HCT116 (cell line): ENCODE data around the gene RGS6. TPM values are rescaled to one million over a fixed set of nuclear protein-coding genes. Genes with fewer than 3 reads are reported as not detected.

Experiments
- ATAC-seq: fragments of 200-7000 bp; cut with Tn5 transposase; 2 replicates; pipeline ENCODE4 v1.9.1; 2020; ENCODE audit warnings: mild to moderate bottlenecking, moderate library complexity
- BruUV-seq: library from RNA; stranded (reverse); fragments of 400-500 nt; replicated peaks from 2 replicates; lab custom pipeline; 2021; lab: Mats Ljungman, UMichigan
- CTCF ChIA-PET: fragments of 300-600 bp; sonication (Branson Sonifier 250); formaldehyde crosslinking; loops from one replicate; lab custom pipeline; 2021; ENCODE audit warnings: antibody characterized with exemption; lab: Charles Lee
- POLR2A ChIA-PET: fragments of 300-600, 350-600 bp; sonication (Branson Sonifier 250); formaldehyde crosslinking; loops from one replicate; lab custom pipeline; 2021; ENCODE audit warnings: antibody characterized with exemption; lab: Charles Lee
- RAD21 ChIA-PET, 2 experiments: fragments of 300-600 bp; sonication (Branson Sonifier 250); formaldehyde crosslinking; loops; one replicate each; lab custom pipeline; 2023; ENCODE audit warnings: low total read pairs in 2 of 2; ENCODE audit not compliant: uncharacterized antibody in 2 of 2, unreplicated experiment in 2 of 2, low non-redundant PET in 1 of 2; lab: Charles Lee
- DNase-seq: peaks from one replicate; pipeline ENCODE4 v3.0.0-alpha.2; 2010; ENCODE audit warnings: low read depth, low spot score
- H2AFZ ChIP-seq: fragments of 200-600 bp; shearing (Covaris generic), sonication (generic); 2 replicates; pipeline ENCODE4 v1.6.1; 2017; ENCODE audit warnings: low read depth, mixed run types, mixed read lengths, antibody characterized with exemption, low read length; ENCODE audit not compliant: poor library complexity, severe bottlenecking
- H3K27ac ChIP-seq: 2 replicates; pipeline ENCODE4 v1.5.1; 2012; ENCODE audit warnings: low read depth, low read length
- H3K27me3 ChIP-seq: fragments of 200-600 bp; sonication (generic); 2 replicates; pipeline ENCODE4 v1.6.1; 2016; ENCODE audit warnings: mixed run types, low read length, mixed read lengths; ENCODE audit not compliant: insufficient read depth
- H3K36me3 ChIP-seq, 2 experiments: fragments of 200-500 bp in 1 of 2; fragments of 200-600 bp in 1 of 2; sonication (Bioruptor generic) in 1 of 2; sonication (generic) in 1 of 2; 2 replicates each; pipeline versions ENCODE4 v1.5.1 to v1.6.1; 2014 to 2016; ENCODE audit warnings: low read length in 2 of 2, inconsistent platforms in 1 of 2, mixed read lengths in 1 of 2, mixed run types in 1 of 2; ENCODE audit not compliant: insufficient read depth in 2 of 2, control insufficient read depth in 1 of 2
- H3K4me1 ChIP-seq, 2 experiments: fragments of 200-600 bp in 1 of 2; sonication (generic) in 1 of 2; 2 replicates each; pipeline versions ENCODE4 v1.5.1 to v1.6.1; 2012 to 2017; ENCODE audit warnings: low read length in 2 of 2, inconsistent platforms in 1 of 2, mild to moderate bottlenecking in 1 of 2, mixed read lengths in 1 of 2, mixed run types in 1 of 2, moderate library complexity in 1 of 2; ENCODE audit not compliant: insufficient read depth in 2 of 2, control insufficient read depth in 1 of 2
- H3K4me2 ChIP-seq: fragments of 200-600 bp; sonication (generic); 2 replicates; pipeline ENCODE4 v1.6.1; 2017; ENCODE audit warnings: mixed run types, low read length, mixed read lengths
- H3K4me3 ChIP-seq, 2 experiments: fragments of 200-600 bp in 1 of 2; sonication (generic) in 1 of 2; replicated peaks in 1 of 2; 2 replicates each; pipeline ENCODE4 v1.5.1; 2011 to 2016; ENCODE audit warnings: low read length in 2 of 2, control low read depth in 1 of 2, low read depth in 1 of 2, mild to moderate bottlenecking in 1 of 2, mixed read lengths in 1 of 2, mixed run types in 1 of 2
- H3K79me2 ChIP-seq: fragments of 200-600 bp; sonication (generic); 2 replicates; pipeline ENCODE4 v1.6.1; 2017; ENCODE audit warnings: mild to moderate bottlenecking, mixed run types, low read length, moderate library complexity, mixed read lengths; ENCODE audit not compliant: insufficient read depth
- H3K9ac ChIP-seq: fragments of 200-600 bp; sonication (generic); 2 replicates; pipeline ENCODE4 v1.6.1; 2016; ENCODE audit warnings: low read length, mixed read lengths
- H3K9me2 ChIP-seq: fragments of 200-600 bp; sonication (generic), shearing (Covaris generic); 2 replicates; pipeline ENCODE4 v1.6.1; 2017; ENCODE audit warnings: mixed run types, mild to moderate bottlenecking, moderate library complexity; ENCODE audit not compliant: insufficient read depth
- H3K9me3 ChIP-seq, 2 experiments: fragments of 200-500 bp in 1 of 2; fragments of 200-600 bp in 1 of 2; sonication (Bioruptor generic) in 1 of 2; sonication (generic) in 1 of 2; 2 replicates each; pipeline ENCODE4 v1.6.1; 2014 to 2017; ENCODE audit warnings: low read length in 2 of 2, mixed read lengths in 2 of 2, inconsistent platforms in 1 of 2, low read depth in 1 of 2, mild to moderate bottlenecking in 1 of 2, mixed run types in 1 of 2, moderate library complexity in 1 of 2; ENCODE audit not compliant: control insufficient read depth in 1 of 2, insufficient read depth in 1 of 2
- H4K20me1 ChIP-seq: fragments of 200-600 bp; sonication (generic), shearing (Covaris generic); 2 replicates; pipeline ENCODE4 v1.6.1; 2017; ENCODE audit warnings: mixed run types, mild to moderate bottlenecking, moderate library complexity; ENCODE audit not compliant: insufficient read depth
- EGR1 ChIP-seq: IDR thresholded peaks from 2 replicates; pipeline ENCODE4 v1.6.1; 2012; ENCODE audit warnings: low read depth
- POLR2AphosphoS5 ChIP-seq: IDR thresholded peaks from 2 replicates; pipeline ENCODE4 v1.6.1; 2011; ENCODE audit warnings: mild to moderate bottlenecking, low read depth, low read length, moderate library complexity
- RAD21 ChIP-seq: IDR thresholded peaks from 2 replicates; pipeline ENCODE4 v1.6.1; 2012; ENCODE audit warnings: low read depth, mild to moderate bottlenecking
- SIN3A ChIP-seq: IDR thresholded peaks from 2 replicates; pipeline ENCODE4 v1.6.1; 2012; ENCODE audit warnings: low read depth
- YY1 ChIP-seq: IDR thresholded peaks from 2 replicates; pipeline ENCODE4 v1.6.1; 2011; ENCODE audit warnings: low read length, low read depth, moderate library complexity, mild to moderate bottlenecking; ENCODE audit not compliant: insufficient replicate concordance; ENCODE audit errors: extremely low read depth
- ZNF274 ChIP-seq: fragments of 200-500 bp; sonication (Bioruptor generic); IDR thresholded peaks from 2 replicates; pipeline ENCODE4 v1.6.1; 2014; ENCODE audit warnings: mild to moderate bottlenecking, low read depth, low read length, inconsistent platforms
- intact Hi-C: fragments of 100-400 bp; cut with micrococcal nuclease; formaldehyde crosslinking; loops from 2 replicates; pipeline ENCODE4 v1.10.0; 2022
- total RNA-seq: library from RNA; stranded (reverse); gene quantifications from one replicate; pipeline ENCODE4 v1.2.1, GENCODE V29; 2021; ENCODE audit not compliant: unreplicated experiment
- TF ChIP-seq, protein P1 (sequence below), 3 experiments: fragments of 200-600 bp in 1 of 3; sonication (generic) in 1 of 3; IDR thresholded peaks in 2 of 3; conservative IDR thresholded peaks in 1 of 3; 2 replicates each; pipeline ENCODE4 v1.5.1; 2012 to 2017; ENCODE audit warnings: low read depth in 2 of 3, low read length in 2 of 3, antibody characterized with exemption in 1 of 3, borderline replicate concordance in 1 of 3, control low read depth in 1 of 3, mild to moderate bottlenecking in 1 of 3, mixed read lengths in 1 of 3, mixed run types in 1 of 3, moderate library complexity in 1 of 3; ENCODE audit not compliant: insufficient read depth in 1 of 3
- TF ChIP-seq, protein P2 (sequence below): IDR thresholded peaks from 2 replicates; pipeline ENCODE4 v1.6.1; 2012
- TF ChIP-seq, protein P3 (sequence below): IDR thresholded peaks from 2 replicates; pipeline ENCODE4 v1.6.1; 2011; ENCODE audit warnings: mild to moderate bottlenecking, low read length, moderate library complexity; ENCODE audit not compliant: insufficient replicate concordance; ENCODE audit errors: extremely low read depth
- TF ChIP-seq, protein P4 (sequence below): IDR thresholded peaks from 2 replicates; pipeline ENCODE4 v1.6.1; 2012; ENCODE audit warnings: low read depth

The RGS6 gene
- total RNA-seq, 1 experiment from 2014 or later: 4.7 TPM

DNA sequence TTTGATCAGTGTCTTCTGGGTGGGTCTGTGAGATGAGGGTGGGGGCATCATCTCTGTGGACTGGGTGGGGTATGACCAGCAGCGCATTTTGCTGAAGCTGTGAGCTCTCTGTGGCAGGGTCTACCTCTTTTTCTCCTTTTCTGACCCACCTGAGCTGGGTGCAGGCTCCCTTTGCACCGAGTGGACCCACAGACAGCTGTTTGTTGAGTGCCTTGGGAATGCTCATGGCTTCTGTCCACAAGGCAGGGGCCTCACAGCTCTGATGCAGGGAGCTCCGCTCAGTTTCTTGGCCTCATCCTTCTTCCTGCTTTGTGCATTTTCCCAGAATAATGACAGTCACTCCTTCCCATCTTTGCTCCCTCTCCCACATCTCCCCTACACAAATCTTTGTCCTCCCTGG, 581.1 kb downstream of the RGS6 start:
- Histone ChIP-seq H3K4me3 (no peak overlapping the region), H3K27me3 (no peaks in the 10 kb centered on the region; the same call in 1 of the 2 replicates), H3K9me3 (no peaks in the 10 kb centered on the region), H3K79me2 (no peaks in the 10 kb centered on the region), H3K27ac (no peak overlapping the region), H2AFZ (no peak overlapping the region), H3K4me1 (no peaks in the 10 kb centered on the region), H3K9ac (no peak overlapping the region), H3K36me3 (no peaks in the 10 kb centered on the region), H3K9me2 (no peaks in the 10 kb centered on the region), H4K20me1 (no peaks in the 10 kb centered on the region)
- POLR2A ChIA-PET: interaction anchor here (1.2 kb wide), 1 partner anchor 381 kb away, joined by 4 read pairs; the partner anchor contains the start of gene DPF3
- CTCF ChIA-PET: interaction anchor here (1.1 to 5.6 kb wide), 16 partner anchors 8 to 958 kb away, joined by 3 to 89 read pairs (median 6); partner anchors contain the start of genes DCAF4 and DPF3
- no TSS peak for BruUV-seq
- RAD21 ChIA-PET: interaction anchor here (0.6 to 1.5 kb wide), 7 partner anchors 381 to 442 kb away, joined by 3 to 6 read pairs (median 4); partner anchors contain the start of gene DPF3 (in 2 of the 2)
- intact Hi-C loops: loop anchor here (5.0 kb wide), 1 partner anchor 959 kb away; no protein-coding TSS in a partner anchor
- no peak for ATAC-seq
- TF ChIP-seq POLR2AphosphoS5: no peak
- TF ChIP-seq, protein P1, sequence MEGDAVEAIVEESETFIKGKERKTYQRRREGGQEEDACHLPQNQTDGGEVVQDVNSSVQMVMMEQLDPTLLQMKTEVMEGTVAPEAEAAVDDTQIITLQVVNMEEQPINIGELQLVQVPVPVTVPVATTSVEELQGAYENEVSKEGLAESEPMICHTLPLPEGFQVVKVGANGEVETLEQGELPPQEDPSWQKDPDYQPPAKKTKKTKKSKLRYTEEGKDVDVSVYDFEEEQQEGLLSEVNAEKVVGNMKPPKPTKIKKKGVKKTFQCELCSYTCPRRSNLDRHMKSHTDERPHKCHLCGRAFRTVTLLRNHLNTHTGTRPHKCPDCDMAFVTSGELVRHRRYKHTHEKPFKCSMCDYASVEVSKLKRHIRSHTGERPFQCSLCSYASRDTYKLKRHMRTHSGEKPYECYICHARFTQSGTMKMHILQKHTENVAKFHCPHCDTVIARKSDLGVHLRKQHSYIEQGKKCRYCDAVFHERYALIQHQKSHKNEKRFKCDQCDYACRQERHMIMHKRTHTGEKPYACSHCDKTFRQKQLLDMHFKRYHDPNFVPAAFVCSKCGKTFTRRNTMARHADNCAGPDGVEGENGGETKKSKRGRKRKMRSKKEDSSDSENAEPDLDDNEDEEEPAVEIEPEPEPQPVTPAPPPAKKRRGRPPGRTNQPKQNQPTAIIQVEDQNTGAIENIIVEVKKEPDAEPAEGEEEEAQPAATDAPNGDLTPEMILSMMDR (IDR thresholded peaks at IDR 0.05 in 2 of 3, conservative IDR thresholded peaks at IDR 0.05 in 1 of 3; ENCODE audit: borderline replicate concordance in 1 of 3, insufficient read depth in 1 of 3, low read depth in 2 of 3, low read length in 2 of 3): no peak
- TF ChIP-seq RAD21: no peak
- no peak for TF ChIP-seq YY1
- no peak for TF ChIP-seq EGR1
- TF ChIP-seq, protein P2, sequence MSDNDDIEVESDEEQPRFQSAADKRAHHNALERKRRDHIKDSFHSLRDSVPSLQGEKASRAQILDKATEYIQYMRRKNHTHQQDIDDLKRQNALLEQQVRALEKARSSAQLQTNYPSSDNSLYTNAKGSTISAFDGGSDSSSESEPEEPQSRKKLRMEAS: no peak
- TF ChIP-seq SIN3A: no peak
- TF ChIP-seq, protein P3, sequence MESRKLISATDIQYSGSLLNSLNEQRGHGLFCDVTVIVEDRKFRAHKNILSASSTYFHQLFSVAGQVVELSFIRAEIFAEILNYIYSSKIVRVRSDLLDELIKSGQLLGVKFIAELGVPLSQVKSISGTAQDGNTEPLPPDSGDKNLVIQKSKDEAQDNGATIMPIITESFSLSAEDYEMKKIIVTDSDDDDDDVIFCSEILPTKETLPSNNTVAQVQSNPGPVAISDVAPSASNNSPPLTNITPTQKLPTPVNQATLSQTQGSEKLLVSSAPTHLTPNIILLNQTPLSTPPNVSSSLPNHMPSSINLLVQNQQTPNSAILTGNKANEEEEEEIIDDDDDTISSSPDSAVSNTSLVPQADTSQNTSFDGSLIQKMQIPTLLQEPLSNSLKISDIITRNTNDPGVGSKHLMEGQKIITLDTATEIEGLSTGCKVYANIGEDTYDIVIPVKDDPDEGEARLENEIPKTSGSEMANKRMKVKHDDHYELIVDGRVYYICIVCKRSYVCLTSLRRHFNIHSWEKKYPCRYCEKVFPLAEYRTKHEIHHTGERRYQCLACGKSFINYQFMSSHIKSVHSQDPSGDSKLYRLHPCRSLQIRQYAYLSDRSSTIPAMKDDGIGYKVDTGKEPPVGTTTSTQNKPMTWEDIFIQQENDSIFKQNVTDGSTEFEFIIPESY: no peak
- TF ChIP-seq, protein P4, sequence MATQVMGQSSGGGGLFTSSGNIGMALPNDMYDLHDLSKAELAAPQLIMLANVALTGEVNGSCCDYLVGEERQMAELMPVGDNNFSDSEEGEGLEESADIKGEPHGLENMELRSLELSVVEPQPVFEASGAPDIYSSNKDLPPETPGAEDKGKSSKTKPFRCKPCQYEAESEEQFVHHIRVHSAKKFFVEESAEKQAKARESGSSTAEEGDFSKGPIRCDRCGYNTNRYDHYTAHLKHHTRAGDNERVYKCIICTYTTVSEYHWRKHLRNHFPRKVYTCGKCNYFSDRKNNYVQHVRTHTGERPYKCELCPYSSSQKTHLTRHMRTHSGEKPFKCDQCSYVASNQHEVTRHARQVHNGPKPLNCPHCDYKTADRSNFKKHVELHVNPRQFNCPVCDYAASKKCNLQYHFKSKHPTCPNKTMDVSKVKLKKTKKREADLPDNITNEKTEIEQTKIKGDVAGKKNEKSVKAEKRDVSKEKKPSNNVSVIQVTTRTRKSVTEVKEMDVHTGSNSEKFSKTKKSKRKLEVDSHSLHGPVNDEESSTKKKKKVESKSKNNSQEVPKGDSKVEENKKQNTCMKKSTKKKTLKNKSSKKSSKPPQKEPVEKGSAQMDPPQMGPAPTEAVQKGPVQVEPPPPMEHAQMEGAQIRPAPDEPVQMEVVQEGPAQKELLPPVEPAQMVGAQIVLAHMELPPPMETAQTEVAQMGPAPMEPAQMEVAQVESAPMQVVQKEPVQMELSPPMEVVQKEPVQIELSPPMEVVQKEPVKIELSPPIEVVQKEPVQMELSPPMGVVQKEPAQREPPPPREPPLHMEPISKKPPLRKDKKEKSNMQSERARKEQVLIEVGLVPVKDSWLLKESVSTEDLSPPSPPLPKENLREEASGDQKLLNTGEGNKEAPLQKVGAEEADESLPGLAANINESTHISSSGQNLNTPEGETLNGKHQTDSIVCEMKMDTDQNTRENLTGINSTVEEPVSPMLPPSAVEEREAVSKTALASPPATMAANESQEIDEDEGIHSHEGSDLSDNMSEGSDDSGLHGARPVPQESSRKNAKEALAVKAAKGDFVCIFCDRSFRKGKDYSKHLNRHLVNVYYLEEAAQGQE: no peak
- no peak for TF ChIP-seq ZNF274
- TF ChIP-seq, all 23 proteins: peak for 0
- no peak overlapping the region for H3K4me2 ChIP-seq
- DNase-seq: no peak
